ENCODE data around the gene MTA3. TPM values are rescaled to one million over a fixed set of nuclear protein-coding genes. Genes with fewer than 3 reads are reported as not detected.

MTA3 gene
- 41.9 and 51.0 TPM in 2 replicates for polyA plus RNA-seq (2011; rRNA removed)
- 30.6 and 36.9 TPM in 2 replicates for polyA minus RNA-seq (2011; rRNA and poly(A)+ RNA removed)

- H3K27ac ChIP-seq (ENCODE audit: low read depth, low read length), result peak within 1 kb of the TSS; percentile 85
- no peaks in the 10 kb centered on the region for H3K9me3 ChIP-seq (ENCODE audit: control insufficient read depth, insufficient read depth, low read length)
- no peaks in the 10 kb centered on the region for H3K27me3 ChIP-seq (ENCODE audit: control insufficient read depth, insufficient read depth, low read length)
- DNase-seq (ENCODE audit: low read depth, low spot score), result no peak
- no peak for TF ChIP-seq CTCF (IDR thresholded peaks at IDR 0.05; ENCODE audit: low read depth, low read length)
- peak within 1 kb of the TSS; percentile 85 for H3K4me3 ChIP-seq (ENCODE audit: low read depth, low read length)
- ChIA-PET POLR2A (interaction anchor here (0.6 kb wide), 1 partner anchor 32 kb away, joined by 3 read pairs; no protein-coding TSS in a partner anchor), CTCF (interaction anchor here (1.2 kb wide), 1 partner anchor 75 kb away, joined by 3 read pairs; no protein-coding TSS in a partner anchor)
Measured at GRCh38 chr2:42568401-42569115, at the start of gene MTA3. Gene MTA3 (plus strand): TSS chr2:42568632. CDS start chr2:42568746, 114 bp downstream.

GRCh38 chr2:42519624-42520023, 48.8 kb upstream of the MTA3 start:
- POLR2A ChIA-PET, result no interaction called here

GRCh38 chr2:42522035-42522434, 46.4 kb upstream of the MTA3 start:
- ChIA-PET POLR2A (no interaction called here), CTCF (no interaction called here)
- DNase-seq (ENCODE audit: low read depth, low spot score), result no peak
- no peaks in the 10 kb centered on the region for H3K27me3 ChIP-seq (ENCODE audit: control insufficient read depth, insufficient read depth, low read length)
- no peak overlapping the region for H3K4me3 ChIP-seq (ENCODE audit: low read depth, low read length)
- no peak overlapping the region for H3K27ac ChIP-seq (ENCODE audit: low read depth, low read length)
- no peaks in the 10 kb centered on the region for H3K9me3 ChIP-seq (ENCODE audit: control insufficient read depth, insufficient read depth, low read length)
- TF ChIP-seq CTCF (IDR thresholded peaks at IDR 0.05; ENCODE audit: low read depth, low read length), result no peak

More at GRCh38 chr2:42519624-42520023, 48.8 kb upstream of the MTA3 start:
- no peak for DNase-seq (ENCODE audit: low read depth, low spot score)
- no peak overlapping the region for H3K27ac ChIP-seq (ENCODE audit: low read depth, low read length)
- CTCF ChIA-PET, result no interaction called here
- no peaks in the 10 kb centered on the region for H3K27me3 ChIP-seq (ENCODE audit: control insufficient read depth, insufficient read depth, low read length)
- H3K4me3 ChIP-seq (ENCODE audit: low read depth, low read length), result no peak overlapping the region
- no peak for TF ChIP-seq CTCF (IDR thresholded peaks at IDR 0.05; ENCODE audit: low read depth, low read length)
- no peaks in the 10 kb centered on the region for H3K9me3 ChIP-seq (ENCODE audit: control insufficient read depth, insufficient read depth, low read length)

GRCh38 chr2:42523341-42523740, 45.1 kb upstream of the MTA3 start:
- Histone ChIP-seq H3K27ac (ENCODE audit: low read depth, low read length) (no peak overlapping the region), H3K9me3 (ENCODE audit: control insufficient read depth, insufficient read depth, low read length) (no peaks in the 10 kb centered on the region), H3K27me3 (ENCODE audit: control insufficient read depth, insufficient read depth, low read length) (peaks cover under 1% of the 10 kb centered on the region), H3K4me3 (ENCODE audit: low read depth, low read length) (no peak overlapping the region)
- CTCF ChIA-PET, result no interaction called here
- POLR2A ChIA-PET, result no interaction called here
- TF ChIP-seq CTCF (IDR thresholded peaks at IDR 0.05; ENCODE audit: low read depth, low read length), result no peak
- DNase-seq (ENCODE audit: low read depth, low spot score), result no peak

- no peaks in the 10 kb centered on the region; the same call in 1 of the 2 replicates for H3K9me3 ChIP-seq (ENCODE audit: control insufficient read depth, insufficient read depth, low read length)
- H3K27ac ChIP-seq (ENCODE audit: low read depth, low read length), result no peak overlapping the region
- POLR2A ChIA-PET, result no interaction called here
- DNase-seq (ENCODE audit: low read depth, low spot score), result no peak
- TF ChIP-seq CTCF (IDR thresholded peaks at IDR 0.05; ENCODE audit: low read depth, low read length), result no peak
- peaks cover 3% of the 10 kb centered on the region for H3K27me3 ChIP-seq (ENCODE audit: control insufficient read depth, insufficient read depth, low read length)
- CTCF ChIA-PET, result no interaction called here
- H3K4me3 ChIP-seq (ENCODE audit: low read depth, low read length), result no peak overlapping the region
Measured at GRCh38 chr2:42532397-42532796, 36.0 kb upstream of the MTA3 start.
